ENCODE results near the gene CCDC15.

DNA sequence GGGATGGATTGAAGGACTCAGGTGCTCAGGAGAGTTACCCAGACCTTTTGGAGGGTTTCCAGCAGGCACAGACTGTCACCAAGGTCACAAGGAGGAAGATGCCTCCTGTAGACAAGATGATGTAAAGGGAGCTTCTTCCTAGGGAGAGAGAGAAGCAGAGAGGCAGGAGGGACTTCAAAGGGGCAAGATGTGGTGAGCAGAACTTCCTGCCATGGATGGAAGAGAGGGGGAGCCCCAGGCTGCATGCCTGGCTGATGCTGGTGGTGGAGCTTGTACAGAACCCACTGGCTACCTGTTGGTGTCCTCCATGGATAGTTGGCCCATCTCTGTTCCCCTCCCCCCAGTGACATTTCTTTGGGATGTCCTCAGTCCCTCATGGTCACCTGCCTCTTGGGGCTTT, 30.7 kb upstream of the CCDC15 start:
- no peak for TF ChIP-seq EP300 (IDR thresholded peaks at IDR 0.05)
- no peak for TF ChIP-seq POLR2A (IDR thresholded peaks at IDR 0.05)
- TF ChIP-seq CTCF (IDR thresholded peaks at IDR 0.05), result no peak

All from ovary (tissue), 3 donors.